C4-2B (cell line): ENCODE data around the gene AKAP7.

Experiments used
- ZFX ChIP-seq: fragments of 450-650 bp; IDR thresholded peaks from 2 replicates; pipeline ENCODE4 v1.6.1; 2017
- TF ChIP-seq, protein P1 (sequence below): fragments of 450-650 bp; conservative IDR thresholded peaks from 2 replicates; pipeline ENCODE4 v1.5.1; 2017; ENCODE audit warnings: mild to moderate bottlenecking

DNA sequence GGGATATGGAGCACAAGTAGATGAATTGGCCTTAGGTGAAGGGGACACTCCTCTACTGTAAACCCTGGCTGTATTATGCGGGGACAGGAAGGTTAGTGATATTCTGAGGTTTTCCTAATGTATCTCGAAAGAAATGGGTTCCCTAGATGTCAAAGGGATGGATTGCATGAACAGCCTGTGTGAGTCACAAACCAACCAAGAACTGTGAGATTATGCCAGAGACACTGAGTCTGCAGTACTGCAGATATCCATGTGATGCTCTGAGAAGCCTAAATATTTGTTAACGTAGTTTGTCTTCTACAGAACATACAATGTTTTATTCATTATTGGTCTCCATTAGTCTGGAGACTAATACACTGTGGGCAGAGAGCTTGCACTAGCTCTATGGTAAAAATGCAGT, 182.2 kb downstream of the AKAP7 start:
- TF ChIP-seq, protein P1, sequence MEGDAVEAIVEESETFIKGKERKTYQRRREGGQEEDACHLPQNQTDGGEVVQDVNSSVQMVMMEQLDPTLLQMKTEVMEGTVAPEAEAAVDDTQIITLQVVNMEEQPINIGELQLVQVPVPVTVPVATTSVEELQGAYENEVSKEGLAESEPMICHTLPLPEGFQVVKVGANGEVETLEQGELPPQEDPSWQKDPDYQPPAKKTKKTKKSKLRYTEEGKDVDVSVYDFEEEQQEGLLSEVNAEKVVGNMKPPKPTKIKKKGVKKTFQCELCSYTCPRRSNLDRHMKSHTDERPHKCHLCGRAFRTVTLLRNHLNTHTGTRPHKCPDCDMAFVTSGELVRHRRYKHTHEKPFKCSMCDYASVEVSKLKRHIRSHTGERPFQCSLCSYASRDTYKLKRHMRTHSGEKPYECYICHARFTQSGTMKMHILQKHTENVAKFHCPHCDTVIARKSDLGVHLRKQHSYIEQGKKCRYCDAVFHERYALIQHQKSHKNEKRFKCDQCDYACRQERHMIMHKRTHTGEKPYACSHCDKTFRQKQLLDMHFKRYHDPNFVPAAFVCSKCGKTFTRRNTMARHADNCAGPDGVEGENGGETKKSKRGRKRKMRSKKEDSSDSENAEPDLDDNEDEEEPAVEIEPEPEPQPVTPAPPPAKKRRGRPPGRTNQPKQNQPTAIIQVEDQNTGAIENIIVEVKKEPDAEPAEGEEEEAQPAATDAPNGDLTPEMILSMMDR, result no peak
- no peak for TF ChIP-seq ZFX
